Measurements from ENCODE around the gene RBM12.

DNA sequence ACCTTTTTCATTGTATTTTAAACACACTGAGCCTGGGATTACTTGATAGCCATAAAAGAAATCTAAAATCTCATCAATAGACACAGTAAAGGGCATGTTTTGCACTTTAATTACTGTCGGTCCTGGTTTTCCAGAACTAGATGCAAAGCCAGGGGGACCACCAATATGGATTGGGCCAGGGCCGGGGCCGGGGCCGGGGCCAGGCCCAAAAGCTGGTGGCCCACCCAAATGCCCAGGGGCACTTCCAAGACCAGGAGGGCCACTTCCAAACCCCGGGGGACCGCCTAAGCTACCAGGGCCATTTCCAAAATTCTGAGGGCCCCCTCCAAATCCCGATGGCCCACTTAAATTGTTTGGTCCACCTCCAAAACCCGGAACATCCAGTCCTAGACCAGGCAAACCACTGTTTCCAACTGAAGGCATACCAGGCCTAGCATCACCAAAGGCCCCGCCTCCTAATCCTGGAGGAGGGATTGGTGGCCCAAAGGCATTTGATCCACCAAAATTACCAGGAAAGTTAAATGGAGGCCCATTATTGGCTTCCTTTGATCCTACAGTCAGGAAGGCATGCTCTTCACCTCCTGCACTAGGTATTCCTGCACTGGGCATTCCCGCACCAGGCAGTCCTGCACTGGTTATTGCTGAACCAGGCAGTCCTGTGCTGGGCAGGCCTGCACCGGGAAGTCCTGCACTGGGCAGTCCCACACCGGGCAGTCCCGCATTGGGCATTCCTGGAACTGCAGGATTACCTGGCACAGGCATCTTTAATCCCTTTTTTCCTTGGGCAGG is 11.9 kb downstream of the RBM12 start:
- TF ChIP-seq POLR2AphosphoS5 (IDR thresholded peaks at IDR 0.05; ENCODE audit: low read depth, low read length): 0 out of 2 replicates have a peak, but pooled peaks have one; percentile 22
- TF ChIP-seq, protein P1, sequence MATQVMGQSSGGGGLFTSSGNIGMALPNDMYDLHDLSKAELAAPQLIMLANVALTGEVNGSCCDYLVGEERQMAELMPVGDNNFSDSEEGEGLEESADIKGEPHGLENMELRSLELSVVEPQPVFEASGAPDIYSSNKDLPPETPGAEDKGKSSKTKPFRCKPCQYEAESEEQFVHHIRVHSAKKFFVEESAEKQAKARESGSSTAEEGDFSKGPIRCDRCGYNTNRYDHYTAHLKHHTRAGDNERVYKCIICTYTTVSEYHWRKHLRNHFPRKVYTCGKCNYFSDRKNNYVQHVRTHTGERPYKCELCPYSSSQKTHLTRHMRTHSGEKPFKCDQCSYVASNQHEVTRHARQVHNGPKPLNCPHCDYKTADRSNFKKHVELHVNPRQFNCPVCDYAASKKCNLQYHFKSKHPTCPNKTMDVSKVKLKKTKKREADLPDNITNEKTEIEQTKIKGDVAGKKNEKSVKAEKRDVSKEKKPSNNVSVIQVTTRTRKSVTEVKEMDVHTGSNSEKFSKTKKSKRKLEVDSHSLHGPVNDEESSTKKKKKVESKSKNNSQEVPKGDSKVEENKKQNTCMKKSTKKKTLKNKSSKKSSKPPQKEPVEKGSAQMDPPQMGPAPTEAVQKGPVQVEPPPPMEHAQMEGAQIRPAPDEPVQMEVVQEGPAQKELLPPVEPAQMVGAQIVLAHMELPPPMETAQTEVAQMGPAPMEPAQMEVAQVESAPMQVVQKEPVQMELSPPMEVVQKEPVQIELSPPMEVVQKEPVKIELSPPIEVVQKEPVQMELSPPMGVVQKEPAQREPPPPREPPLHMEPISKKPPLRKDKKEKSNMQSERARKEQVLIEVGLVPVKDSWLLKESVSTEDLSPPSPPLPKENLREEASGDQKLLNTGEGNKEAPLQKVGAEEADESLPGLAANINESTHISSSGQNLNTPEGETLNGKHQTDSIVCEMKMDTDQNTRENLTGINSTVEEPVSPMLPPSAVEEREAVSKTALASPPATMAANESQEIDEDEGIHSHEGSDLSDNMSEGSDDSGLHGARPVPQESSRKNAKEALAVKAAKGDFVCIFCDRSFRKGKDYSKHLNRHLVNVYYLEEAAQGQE (IDR thresholded peaks at IDR 0.05; ENCODE audit: insufficient read depth in 1 of 2, low read depth in 2 of 2, low read length in 2 of 2): no peak

Data from PFSK-1 (cell line).